Measurements from ENCODE around the gene PRSS53.

The PRSS53 gene

DNA sequence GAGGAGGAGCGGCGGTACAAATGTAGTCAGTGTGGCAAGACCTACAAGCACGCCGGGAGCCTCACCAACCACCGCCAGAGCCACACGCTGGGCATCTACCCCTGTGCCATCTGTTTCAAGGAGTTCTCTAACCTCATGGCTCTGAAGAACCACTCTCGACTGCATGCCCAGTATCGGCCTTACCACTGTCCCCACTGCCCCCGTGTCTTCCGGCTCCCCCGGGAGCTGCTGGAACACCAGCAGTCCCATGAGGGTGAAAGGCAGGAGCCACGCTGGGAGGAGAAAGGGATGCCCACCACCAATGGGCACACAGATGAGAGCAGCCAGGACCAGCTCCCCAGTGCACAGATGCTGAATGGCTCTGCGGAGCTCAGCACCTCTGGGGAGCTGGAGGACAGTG, 11.7 kb downstream of the PRSS53 start:
- no peak for DNase-seq

DNA sequence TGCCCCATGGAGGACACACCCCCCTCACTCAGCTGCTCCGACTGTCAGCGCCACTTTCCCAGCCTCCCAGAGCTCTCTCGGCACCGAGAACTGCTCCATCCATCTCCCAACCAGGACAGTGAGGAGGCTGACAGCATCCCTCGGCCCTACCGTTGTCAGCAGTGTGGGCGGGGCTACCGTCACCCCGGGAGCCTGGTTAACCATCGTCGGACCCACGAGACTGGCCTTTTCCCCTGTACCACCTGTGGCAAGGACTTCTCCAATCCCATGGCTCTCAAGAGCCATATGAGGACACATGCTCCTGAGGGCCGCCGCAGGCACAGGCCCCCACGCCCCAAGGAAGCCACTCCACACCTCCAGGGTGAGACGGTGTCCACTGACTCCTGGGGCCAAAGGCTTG, 12.4 kb downstream of the PRSS53 start:
- DNase-seq, result no peak

DNA sequence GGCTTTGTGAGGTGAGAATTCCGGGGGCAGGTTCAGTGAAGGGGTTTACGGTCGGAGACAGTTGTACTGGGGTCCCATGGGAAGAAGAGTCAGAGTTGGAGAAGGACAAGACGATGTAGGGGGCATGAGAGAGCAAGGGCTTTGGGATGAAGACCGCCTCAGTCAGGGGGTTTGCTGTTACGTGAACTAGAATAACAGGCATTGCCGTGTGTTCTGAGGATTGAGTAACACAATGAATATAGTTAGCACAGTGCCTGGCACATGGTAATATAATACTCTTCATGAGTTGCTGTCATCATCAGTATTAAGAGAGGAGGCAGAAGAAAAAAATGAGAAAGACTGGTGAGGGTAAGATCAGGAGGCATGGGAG, 13.9 kb downstream of the PRSS53 start:
- DNase-seq, result no peak

GRCh38 chr16:31073970-31074813, 14.6 kb downstream of the PRSS53 start, which contains the start of the genes ZNF646 and ZNF668:
ZNF646 (plus strand) TSS chr16:31074422; CDS start chr16:31076325, 1,903 bp downstream.
ZNF668 (minus strand) TSS chr16:31074240; CDS start chr16:31064459, 9,781 bp downstream.
- DNase-seq, result peak; percentile 98

DNA sequence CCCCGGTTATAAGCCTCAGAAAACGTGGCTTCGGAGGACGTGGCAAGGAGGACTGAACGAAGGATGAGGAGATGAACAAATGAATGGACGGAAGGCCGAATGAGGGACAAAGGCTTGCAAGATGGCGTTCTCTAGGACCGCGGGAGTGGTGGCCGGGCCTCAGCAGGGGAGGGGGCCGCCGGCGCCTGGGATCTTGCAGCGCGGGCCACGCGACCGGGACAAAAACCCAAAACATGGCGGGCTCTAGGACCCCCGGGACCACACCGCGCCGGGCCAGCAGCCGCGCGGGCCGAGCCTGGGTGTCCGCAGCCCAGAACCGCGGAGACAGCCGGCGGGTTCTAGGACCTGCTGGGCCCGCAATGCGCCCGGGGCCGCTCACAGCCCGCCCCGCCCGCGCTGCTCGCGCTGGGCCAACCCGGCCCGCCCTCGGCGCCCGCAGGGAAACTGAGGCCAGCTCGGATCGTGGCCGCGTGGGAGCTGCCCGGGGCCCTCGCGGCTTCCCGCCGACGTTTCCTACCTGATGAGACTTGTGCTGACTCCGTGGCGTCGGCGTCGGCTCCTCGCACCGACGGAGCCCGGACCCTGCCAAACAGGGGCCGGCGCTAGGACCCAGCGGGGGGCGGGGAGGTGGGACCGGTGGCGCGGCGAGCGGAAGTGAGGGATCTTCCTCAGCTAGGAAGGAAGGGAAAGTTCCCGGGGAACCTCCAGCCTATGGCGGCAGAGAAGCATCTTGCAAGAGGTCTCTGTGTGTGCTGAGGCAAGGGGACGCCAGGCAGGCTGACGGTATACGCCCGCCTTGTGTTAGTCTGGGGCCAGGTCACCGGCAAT, 15.4 kb downstream of the PRSS53 start:
- peak; percentile 85 for DNase-seq

DNA sequence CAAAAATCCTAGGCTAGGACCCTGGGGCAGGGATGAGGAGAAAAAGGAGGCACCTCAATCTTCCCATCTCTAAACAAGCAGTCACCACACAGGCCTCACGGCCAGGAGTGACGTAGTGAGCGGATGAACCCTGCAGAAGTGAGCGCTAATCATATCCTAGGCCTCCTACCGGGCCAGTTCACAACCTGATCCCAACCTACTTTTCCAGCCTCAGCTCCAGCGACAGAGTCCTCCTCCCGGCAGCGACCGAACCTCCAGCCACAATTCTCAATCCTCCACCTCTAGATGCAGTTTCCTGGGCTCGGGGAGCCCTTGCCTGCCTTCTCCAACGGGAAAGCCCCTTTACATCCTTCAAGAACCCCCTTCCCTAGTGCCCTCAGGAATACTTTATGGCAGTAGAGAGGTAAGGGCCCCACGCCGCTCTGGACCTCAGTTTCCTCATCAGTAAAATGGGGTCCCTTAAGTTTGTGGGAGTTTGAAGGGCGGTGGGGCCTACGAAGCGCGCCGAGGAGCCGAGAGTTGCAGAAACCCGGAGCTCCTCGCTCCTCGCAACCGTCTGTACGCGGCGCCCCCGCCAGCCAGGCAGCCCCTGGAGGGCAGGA, 16.1 kb downstream of the PRSS53 start:
- peak; percentile 41 for DNase-seq

DNA sequence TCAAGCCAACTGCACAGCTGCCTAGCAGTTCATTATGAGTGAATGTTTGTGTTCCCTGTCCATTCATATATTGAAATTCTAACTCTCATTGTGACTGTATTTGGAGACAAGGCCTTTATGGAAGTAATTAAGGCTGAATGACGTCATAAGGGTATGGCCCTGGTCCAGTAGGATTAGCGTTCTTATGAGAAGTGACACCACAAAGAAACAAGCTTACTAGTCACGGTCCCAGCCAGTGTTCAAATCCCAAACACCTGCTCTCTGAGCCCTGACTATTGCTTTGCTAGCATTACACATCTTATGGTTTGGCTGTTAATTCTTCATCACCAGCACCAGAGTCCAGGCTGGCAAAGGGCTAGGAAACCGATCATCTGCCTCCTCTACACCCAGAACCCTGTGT, 16.9 kb downstream of the PRSS53 start:
- no peak for DNase-seq

DNA sequence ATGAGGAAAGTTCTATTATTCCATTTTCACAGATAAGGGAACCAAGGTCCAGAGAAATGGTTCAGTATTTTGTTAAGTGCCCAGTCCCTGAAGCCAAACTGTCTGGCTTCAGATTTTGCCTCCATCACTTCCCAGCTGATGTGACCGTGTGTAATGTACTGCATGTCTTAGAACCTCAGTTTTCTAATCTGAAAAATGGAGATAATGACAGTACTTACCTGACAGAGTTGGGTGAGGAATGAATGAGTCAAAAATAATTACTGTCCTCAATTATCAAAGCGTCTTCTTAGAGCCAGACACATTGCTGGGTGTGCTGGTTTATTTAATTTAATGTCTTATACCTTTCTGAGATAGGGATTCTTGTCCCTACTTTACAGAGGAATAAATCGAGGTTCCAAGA, 21.4 kb downstream of the PRSS53 start:
- no peak for DNase-seq

- DNase-seq, result no peak
These were observed 23.8 kb downstream of the PRSS53 start for GRCh38 chr16:31064882-31065461.

DNA sequence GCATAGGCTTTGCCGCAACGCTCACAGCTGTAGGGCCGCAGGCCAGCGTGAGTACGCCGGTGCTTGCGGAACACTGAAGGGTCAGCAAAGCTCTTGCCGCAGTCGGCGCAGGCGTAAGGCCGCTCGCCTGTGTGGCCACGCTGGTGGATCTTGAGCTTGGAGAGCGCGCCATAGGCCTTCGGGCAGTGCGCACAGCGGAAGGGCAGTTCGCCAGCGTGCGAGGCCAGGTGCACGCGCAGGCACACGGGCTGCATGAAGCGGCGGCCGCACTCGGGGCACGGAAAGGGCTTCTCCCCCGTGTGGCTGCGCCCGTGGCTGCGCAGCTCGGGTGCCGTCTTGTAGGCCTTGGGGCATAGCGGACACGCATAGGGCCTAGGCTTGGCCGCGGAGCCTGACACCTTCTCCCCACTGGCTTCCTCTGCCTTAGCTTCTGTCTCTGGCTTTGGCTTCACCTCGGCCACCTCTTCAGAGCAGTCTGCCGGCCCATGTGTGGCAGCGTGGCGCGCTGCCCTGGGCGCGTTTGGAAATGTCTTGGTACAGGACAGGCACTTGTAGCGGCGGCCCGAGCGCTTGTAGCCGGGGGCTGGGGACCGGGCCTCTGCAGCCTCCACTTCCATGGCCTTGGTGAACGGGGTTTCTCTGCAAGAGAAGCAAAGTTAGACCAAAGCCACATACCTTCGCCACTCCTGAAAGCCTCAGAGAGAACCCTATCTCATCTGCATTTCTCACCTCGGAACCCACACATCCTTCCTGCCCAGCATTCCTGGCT, 24.7 kb downstream of the PRSS53 start:
- peak; percentile 21 for DNase-seq

DNA sequence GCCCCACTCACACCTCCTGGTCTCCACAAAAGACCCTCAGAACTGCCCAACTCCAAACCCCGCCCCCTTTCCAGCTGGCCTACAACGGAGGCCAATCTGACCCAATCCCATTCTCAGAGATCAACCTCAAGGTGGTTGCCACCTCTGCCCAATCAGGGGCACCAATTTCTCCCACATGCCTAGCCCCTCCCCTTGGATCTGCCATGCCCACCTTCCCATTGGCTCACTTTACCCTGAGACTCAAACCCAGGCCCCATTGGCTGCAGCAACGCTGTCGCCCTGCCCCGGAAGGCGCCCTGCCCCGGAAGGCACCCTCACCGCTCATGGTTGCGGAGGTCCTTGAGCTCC, 25.3 kb downstream of the PRSS53 start:
- no peak for DNase-seq

- no peak for DNase-seq
These were observed 26.8 kb downstream of the PRSS53 start for GRCh38 chr16:31061813-31062440.

DNA sequence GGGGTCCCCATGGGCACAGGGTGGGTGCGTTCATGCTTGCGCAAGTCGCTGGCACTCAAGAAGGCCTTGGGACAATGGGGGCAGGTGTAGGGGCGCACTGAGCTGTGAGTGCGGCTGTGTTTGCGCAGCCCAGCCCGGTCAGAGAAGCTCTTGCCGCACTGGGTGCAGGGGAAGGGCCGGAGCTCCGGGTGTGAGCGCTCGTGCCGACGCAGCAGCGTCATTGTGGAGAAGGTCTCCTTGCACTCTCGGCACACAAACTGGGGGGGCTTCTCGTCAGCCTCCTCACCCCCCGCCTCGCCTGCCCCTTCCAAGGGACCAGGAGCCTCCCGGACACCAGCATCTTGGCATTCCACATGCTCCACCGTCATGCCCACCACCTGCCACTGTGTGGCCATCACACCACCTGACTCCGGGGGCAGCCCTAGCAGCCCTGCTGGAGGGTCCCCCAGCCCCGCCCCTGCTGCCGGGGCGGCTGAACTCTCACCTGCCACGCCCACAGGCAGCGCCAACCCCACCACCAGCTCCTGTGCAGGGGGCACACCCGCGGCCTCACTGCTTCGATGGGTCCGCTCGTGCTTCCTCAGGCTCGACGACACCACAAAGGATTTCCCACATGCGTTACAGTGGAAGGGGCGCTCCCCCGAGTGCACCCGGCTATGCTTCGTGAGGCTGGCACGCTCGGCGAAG, 27.5 kb downstream of the PRSS53 start:
- no peak for DNase-seq

GRCh38 chr16:31055613-31056012, 33.1 kb downstream of the PRSS53 start:
- DNase-seq, result no peak

GRCh38 chr16:31052114-31052513, 36.6 kb downstream of the PRSS53 start:
- DNase-seq, result no peak

- no peak for DNase-seq
These were observed 38.3 kb downstream of the PRSS53 start for GRCh38 chr16:31050280-31051030.

DNA sequence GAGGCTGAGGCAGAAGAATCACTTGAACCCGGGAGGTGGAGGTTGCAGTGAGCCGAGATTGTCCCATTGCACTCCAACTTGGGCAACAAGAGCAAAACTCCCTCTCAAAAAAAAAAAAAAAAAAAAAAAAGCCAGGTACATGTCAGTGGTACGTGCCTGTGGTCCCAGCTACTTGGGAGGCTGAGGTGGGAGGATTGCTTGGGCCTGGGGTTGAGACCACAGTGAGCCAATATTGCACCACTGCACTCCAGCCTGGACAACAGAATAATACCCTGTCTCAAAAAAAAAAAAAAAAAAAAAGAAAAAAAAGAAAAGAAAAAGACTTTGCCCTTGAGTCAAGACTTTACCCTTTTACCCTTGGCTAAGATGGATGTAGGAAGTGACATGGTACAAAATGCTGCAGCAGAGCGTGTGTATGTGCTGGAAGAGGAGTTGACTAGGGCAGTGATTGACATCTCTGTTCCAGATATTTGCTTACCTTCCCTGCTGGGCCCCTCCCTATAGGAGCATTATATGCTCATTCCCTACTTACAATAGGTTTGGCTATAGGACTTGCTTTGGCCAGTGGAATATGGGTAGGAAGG, 44.8 kb downstream of the PRSS53 start:
- no peak for DNase-seq

- no peak for DNase-seq
These were observed 45.4 kb downstream of the PRSS53 start for GRCh38 chr16:31043352-31043751.

DNA sequence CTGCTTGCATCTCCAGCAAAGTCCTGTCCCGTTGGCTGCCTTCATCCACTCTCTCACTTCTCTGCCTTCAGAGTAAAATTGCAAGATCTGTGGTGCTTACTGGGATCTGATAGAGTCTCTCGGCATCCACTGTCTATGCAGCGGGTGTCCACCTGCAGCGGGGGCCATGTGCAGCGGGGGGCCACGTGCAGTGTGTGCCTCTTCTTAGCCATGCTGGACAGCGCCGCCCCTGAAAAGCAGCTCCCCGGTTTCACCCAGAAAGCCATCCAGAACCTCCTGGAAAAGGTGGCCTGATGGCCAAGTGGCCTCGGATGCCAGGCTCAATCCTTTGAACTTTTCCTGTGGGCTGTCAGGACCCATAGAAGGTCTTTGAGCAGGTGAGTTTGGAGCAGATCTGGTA, 45.9 kb downstream of the PRSS53 start:
- DNase-seq, result no peak

DNA sequence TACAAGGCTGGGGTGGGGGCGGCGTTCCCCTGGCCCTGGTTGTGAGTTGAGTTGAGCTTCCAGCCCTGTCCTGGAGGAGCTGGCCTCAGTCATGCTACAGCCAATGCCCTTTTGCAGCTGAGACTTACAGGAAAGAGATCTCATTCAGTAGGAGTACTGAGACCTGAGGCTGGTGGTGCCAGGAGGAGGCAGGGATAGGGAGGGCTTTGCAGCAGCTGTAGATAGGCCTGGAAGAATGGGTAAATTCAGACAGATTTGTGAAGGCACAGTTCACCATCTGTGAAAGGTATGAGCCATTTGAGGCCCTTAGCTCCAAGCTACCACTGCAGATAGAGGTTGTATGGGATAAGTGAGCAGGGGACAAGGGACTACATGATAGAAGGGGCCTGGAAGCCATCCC, 49.8 kb downstream of the PRSS53 start:
- DNase-seq, result no peak

Measured in CD4-positive, alpha-beta T cell treated with Interleukin-6 for 4 hours (primary cell).